Activated naive CD8-positive, alpha-beta T cell (primary cell): Measurements from ENCODE around the gene SLC2A2.

Experiments
- H3K27ac Mint-ChIP-seq: one replicate; pipeline ENCODE4 v1.8.0; 2021; ENCODE audit warnings: mixed read lengths
- H3K27me3 Mint-ChIP-seq: one replicate; pipeline ENCODE4 v1.8.0; 2021; ENCODE audit warnings: mixed read lengths
- H3K36me3 Mint-ChIP-seq: one replicate; pipeline ENCODE4 v1.8.0; 2021; ENCODE audit warnings: mixed read lengths
- H3K4me1 Mint-ChIP-seq: one replicate; pipeline ENCODE4 v1.8.0; 2021; ENCODE audit warnings: low read depth, mixed read lengths
- H3K4me3 Mint-ChIP-seq: one replicate; pipeline ENCODE4 v1.8.0; 2021; ENCODE audit warnings: mild to moderate bottlenecking, mixed read lengths
- H3K9me3 Mint-ChIP-seq: one replicate; pipeline ENCODE4 v1.8.0; 2021; ENCODE audit warnings: low read depth, mixed read lengths

The SLC2A2 gene

DNA sequence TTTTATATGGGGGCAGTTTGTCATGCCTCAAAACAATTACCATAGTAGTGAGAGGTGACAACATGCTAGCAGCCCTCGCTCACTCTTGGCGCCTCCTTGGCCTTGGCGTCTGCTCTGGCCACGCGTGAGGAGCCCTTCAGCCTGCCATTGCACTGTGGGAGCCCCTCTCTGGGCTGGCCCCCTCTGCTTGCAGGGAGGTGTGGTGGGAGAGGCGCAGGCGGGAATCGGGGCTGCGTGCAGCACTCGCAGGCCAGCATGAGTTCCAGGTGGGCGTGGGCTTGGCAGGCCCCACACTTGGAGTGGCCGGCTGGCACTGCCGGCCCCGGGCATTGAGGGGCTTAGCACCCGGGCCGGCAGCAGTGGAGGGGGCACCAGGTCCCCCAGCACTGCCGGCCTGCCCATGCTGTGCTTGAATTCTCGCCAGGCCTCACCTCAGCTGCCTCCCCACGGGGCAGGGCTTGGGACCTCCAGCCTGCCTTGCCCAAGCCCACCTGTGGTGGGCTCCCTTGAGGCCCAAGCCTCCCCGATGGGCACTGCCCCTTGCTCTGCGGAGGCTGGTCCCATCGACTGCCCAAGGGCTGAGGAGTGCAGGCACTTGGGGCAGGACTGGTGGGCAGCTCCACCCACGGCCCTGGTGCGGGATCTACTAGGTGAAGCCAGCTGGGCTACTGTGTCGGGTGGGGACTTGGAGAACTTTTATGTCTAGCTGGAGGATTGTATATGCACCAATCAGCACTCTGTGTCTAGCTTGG is 79.3 kb downstream of the SLC2A2 start:
- Mint-ChIP-seq H3K27ac (no peak overlapping the region), H3K27me3 (peaks cover 14% of the 10 kb centered on the region), H3K4me1 (no peaks in the 10 kb centered on the region), H3K9me3 (no peaks in the 10 kb centered on the region), H3K4me3 (no peak overlapping the region), H3K36me3 (no peaks in the 10 kb centered on the region)
